NCI-H460 (cell line): ENCODE results near the gene TMEM225. TPM values are rescaled to one million over a fixed set of nuclear protein-coding genes. Genes with fewer than 3 reads are reported as not detected.
"Not testable (repeated sequence)": the region's sequence is repeated elsewhere in the genome, so short reads cannot be mapped to it uniquely, and the experiment has no call there.

Experiments
- DNase-seq: peaks from one replicate; pipeline ENCODE4 v3.0.0-alpha.2; 2016; ENCODE audit warnings: low read depth; ENCODE audit errors: extremely low read depth
- polyA plus RNA-seq: library from polyadenylated mRNA; depleted of rRNA; stranded (reverse); fragments of >200 nt; gene quantifications from 2 replicates; pipeline ENCODE4 v1.2.3, GENCODE V29; 2014; cell fraction: nucleus; rRNA removed
- total RNA-seq: library from RNA; depleted of rRNA; stranded (reverse); fragments of >200 nt; shearing (Covaris generic); gene quantifications from 2 replicates; pipeline ENCODE4 v1.2.3, GENCODE V29; 2014; rRNA removed

TMEM225 gene, protein sequence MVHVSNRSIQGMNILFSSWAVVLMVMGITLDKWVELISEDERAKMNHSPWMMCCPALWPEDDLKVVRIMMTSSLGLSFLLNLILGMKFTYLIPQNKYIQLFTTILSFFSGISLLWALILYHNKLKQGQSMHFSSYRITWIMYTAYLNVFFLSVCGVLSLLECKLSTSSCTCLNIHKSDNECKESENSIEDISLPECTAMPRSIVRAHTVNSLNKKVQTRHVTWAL
- total RNA-seq = not detected in 2 replicates
- polyA plus RNA-seq = not detected in 2 replicates

DNA sequence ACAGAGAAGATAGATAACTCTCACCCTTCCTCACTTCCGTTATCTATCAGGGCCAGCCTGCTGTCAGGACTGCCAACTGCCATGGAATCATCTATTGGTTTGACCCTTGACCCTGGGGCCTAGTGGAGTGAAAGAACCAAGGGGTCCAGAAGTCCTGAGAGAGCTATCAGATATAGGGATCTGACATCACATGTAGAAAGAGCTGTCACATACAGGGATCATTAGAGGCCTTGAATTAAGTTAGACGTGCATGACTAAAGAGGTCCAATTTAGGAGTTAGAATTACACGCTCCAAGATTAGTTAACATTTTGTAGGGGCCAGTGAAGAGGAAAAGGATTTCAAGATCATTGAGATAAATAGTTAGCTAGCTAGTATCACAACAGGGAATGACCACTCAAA, at the start of gene TMEM225:
Gene TMEM225, minus strand, starts transcription at position 101 of the 400 bp plus-strand sequence. CDS start 245 bp downstream, outside the sequence.
- DNase-seq = no peak

DNA sequence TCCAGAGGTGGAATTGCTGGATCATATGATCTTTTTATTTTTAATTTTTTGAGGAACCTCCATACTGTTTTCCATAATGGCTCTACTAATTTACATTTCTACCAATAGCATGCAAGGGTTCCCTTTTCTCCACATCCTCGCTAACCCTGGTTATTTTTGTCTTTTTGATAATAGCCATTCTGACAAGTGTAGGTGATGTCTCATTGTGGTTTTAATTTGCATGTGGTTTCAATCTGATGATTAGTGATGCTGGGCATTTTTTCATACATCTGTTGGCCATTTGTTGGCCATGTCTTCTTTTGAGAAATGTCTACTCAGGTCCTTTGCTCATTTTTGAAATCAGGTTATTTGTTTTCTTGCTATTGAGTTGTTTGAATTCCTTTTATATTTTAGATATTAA, 38.6 kb upstream of the TMEM225 start:
- no peak for DNase-seq

DNA sequence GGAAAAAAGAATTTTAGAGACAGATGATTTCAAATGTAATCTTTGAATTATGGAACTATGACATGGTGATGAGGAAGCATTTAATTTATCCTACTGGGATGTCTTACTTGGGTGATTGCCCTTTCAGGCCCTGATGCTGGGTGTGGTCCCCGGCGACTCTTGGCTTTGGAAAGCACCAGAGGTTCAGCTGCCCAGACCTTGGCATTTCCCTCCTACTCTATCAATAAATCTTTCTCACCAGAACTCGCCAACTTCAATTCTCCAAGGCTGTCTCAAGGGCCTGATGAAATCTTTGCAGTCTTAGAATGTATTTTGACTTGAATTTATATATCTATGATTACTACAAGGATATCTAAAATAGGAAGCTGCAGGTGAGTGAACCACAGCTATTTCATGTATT, 35.5 kb upstream of the TMEM225 start:
- DNase-seq = no peak

DNA sequence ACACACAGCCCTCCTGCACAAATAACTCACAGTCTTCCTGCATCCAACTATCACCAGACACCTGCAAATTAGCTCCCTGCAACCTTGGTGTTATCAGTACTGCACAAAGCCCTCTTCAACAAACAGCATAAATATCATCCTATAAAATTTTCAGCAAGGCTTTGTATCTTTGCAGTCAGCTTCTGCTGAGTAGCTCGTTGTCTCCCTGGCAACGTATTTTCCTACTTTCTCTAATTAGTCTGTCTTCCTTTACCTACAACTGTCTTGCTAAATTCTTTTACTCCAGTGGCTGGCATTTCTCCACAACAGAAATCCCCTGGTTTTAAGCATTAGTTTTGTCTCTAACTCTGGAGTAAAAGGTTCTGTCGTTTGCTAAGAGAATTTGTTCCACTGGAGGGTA, 20.4 kb upstream of the TMEM225 start:
- DNase-seq = no peak

DNA sequence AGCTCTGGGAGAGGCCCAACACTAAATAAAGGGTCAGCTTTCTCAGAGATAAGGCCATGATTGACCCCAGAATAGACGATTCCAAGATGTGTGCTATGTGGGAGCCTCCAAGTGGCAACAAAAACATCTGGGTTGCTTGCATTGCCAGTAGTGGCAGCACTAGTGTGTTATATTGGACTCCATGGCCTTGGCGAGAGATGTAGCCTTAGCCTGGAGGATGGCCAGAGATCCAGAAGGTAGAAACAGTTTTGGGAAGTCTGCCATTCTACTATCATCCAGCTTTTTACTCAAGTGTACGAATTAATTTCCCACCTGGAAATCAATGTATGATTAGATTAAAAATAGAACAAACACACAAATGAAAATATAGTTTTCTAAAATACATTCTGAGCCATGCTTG, 19.5 kb upstream of the TMEM225 start:
- no peak for DNase-seq

DNA sequence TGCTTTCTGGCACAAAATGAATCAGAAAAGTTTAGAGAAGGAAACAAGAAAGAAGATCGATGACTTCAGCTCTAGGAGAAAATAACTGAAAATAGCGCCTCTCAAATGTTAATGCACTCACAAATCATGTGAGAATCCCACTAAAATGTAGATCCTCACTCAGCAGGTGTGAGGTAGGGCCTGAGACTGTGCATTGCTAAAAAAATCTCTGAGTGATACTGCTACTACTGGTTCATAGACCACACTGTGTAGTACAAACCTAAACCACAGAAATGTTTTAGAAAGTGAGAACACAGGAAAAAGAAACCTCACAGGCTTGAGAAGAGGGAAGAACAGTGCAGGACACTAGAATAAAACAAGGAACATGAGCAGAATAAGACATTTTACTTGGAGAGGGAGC, 18.5 kb upstream of the TMEM225 start:
- no peak for DNase-seq

DNA sequence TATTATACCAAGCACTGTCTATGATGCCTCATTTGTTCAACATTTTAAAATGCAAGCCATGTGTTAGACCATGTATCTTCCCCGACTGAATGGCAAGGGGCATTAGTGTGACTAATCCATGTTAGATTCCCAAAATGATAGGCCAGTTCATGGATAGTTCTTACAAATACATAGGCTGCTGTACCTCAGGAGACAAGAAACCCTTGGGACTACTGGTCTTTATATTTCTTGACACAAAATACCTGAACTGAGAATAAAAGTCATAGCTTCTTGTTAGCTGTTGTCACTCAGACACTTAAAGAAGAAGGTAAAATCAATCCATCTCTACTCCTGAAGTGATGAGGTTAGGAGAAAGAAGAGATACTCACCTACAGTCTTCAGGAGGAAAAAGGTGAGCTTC, 16.4 kb upstream of the TMEM225 start, which contains the start of gene OR8D4:
Gene OR8D4, plus strand, starts transcription at position 301 of the 400 bp plus-strand sequence. CDS start 4,265 bp downstream, outside the sequence.
- no peak for DNase-seq

DNA sequence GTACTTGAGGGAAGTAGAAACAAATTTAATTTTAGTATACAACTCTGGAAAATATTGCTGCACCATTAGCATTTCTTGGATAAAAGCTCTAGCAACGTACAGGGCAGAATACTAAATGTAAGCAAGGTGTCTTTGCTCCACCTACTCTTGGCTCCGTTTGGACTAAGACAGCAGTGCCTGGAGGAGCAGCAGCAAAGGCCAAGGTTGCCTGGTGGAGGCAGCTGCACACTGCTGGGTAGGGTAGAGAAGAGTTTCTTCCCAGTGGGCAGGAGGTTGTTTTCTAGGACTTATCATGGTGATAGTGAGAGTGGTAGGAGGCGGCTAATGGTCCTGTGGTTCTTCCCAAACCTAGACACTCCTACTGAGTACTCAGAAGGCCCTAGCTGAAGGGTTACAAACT, 14.3 kb upstream of the TMEM225 start:
- no peak for DNase-seq

DNA sequence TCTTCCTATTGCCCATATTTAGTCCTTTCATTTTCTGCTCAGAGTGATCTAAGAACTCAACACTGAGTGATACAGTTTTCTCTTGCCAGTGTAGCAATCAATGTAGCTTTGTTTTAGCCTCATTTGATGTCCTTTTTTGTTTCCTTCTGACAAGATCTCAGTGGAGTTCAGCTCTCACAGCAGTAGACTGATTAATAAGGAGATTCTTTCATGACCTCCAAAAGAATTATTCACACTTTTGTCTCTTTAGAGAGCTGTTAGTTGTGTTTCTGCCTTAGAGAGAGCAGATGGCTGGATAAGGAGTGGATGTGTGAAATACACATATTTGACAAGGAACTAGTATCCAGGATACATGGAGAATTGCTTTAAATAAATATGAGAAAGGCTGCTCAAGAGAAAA, 6.6 kb upstream of the TMEM225 start:
- no peak for DNase-seq

DNA sequence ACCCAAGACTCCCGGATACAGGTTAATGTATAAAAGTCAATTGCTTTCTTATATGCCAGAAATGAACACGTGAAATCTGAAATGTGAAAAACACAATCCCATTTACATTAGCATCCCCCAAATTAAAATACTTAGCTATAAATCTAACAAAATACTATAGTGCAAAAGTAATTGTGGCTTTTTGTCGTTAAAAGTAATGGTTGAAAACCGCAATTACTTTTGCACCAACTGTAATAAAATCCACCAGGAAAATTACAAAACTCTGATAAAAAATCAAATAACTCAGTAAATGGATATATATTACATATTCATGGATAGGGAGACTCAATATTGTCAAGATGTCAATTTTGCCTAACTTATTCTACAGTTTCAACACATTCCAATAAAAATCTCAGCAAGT, 4.6 kb downstream of the TMEM225 start:
- DNase-seq = no peak

DNA sequence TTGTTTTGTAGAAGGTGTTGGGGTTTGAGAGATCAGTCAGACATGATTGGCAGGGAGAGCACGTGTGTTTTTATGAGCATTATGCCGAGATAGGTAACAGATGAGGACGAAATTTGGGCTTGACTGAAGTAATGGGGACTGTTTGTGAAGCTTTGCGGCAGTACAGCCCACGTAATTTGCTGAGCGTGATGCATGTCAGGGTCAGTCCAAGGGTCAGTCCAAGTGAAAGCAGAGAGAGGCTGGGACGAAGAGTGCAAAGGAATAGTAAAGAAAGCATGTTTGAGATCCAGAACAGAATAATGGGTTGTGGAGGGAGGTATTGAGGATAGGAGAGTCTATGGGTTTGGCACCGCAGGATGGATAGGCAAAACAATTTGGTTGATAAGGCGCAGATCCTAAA, 17.7 kb downstream of the TMEM225 start:
- DNase-seq = not testable (repeated sequence)

DNA sequence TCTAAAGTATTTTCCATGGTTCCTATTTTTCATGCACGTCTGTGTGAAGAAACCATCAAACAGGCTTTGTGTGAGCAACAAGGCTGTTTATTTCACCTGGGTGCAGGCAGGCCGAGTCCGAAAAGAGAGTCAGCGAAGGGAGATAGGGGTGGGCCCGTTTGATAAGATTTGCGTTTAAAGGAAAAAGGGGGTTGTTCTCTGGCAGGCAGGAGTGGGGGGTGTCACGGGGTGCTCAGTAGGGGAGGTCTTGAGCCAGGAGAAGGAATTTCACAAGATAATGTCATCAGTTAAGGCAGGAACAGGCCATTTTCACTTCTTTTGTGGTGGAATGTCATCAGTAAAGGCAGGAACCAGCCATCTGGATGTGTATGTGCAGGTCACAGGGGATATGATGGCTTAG, 20.2 kb downstream of the TMEM225 start:
- DNase-seq = not testable (repeated sequence)

DNA sequence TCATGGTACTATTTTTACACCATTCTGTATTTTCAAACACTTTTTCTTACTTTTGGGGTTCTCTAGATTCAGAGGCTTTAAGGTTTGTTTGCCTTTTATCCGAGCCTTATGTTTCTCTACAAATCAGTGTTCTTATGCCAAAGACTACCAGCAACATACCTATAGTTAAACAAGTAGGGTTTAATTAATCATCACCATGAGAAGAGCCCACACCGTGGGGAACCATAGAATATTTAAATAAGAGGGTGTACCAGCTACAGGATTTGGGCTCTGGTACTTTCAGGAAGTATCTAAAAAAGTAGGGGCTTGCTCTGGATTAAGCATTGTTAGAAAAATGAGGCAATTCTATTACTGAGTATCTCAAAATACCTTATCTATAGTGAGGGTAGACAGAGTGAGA, 25.7 kb downstream of the TMEM225 start:
- DNase-seq = no peak

DNA sequence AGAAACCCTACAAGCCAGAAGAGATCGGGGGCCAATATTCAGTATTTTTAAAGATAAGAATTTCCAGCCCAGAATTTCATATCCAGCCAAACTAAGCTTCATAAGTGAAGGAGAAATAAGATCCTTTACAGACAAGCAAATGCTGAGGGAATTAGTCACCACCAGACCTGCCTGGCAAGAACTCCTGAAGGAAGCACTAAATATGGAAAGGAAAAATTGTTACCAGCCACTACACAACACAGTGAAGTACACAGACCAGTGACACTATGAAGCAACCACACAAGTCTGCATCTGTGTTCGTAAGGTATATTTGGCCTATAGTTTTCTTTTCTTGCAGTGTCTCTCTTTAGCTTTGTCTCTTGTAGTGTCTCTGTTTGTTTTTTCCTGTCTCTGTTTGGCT, 29.0 kb downstream of the TMEM225 start:
- DNase-seq = no peak

DNA sequence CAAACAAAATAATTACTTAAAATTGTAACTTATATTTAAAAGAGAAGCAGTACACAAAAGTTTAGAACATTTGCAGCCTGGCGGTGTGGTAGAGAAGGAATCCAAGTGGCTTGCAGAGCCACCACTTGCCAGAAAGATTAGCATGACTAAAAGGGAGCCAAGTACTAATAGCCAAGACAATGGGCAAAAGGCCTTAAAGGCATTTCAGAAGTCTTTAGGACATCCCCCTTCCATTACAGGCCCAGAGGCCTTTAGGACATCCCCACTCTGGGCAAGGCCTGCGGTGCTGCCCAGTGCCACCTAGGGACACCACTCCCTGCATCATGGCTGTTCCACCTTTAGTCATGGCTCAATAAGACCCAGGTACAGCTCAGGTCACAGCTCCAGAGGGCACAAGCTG, 32.4 kb downstream of the TMEM225 start:
- DNase-seq = no peak

DNA sequence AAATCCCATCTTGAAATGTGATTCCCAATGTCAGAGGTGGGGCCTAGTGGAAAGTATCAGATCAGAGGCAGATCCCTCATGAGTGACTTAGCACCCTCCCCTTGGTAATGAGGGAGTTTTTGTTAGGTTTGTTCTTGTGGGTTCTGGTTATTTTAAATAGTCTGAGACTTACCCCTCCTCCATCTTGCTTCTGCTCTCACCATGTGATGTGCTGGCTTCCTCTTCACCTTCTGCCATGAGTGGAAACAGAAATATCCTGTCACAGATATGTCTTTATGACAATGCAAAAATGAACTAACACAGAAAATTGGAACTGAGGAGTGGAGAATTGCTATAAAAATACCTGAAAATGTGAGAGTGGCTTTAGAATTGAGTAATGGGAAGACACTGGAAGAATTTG, 33.1 kb downstream of the TMEM225 start:
- DNase-seq = no peak

DNA sequence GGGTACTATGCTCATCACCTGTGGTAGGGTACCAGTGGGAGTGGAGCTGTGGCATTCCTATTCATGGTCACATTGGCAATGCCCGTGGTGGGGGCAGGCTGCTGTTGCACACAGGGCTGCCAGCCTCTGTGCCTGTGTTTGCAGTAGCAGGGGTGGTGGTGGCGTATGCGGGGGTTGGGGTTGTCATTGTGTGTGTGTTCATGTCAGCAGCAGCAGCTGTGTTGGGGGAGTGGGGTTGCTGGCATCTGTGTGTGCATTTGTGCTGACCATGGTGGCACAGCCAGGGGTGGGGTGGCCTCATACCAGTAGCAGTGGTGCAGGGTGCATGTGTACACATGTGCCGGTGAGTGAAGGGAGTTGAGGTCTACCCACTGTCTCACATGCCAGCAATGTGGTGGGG, 34.4 kb downstream of the TMEM225 start:
- DNase-seq = no peak

DNA sequence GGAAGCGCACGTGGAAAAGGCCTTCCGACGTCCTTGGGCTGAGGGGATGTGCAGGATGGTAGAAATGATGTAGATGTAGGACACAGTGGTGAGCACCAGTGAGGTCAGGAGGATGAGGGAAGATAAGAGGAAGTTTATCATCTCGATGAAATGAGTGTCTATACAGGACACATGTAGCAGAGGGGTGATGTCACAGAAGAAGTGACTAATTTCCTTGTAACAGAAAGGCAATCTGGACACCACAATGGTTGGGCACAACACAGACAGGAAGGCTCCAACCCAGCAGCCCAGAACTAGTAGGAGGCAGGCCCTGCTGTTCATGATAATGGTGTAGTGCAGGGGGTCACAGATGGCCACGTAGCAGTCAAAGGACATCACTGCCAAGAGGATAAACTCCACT, 44.3 kb downstream of the TMEM225 start:
- DNase-seq = no peak

DNA sequence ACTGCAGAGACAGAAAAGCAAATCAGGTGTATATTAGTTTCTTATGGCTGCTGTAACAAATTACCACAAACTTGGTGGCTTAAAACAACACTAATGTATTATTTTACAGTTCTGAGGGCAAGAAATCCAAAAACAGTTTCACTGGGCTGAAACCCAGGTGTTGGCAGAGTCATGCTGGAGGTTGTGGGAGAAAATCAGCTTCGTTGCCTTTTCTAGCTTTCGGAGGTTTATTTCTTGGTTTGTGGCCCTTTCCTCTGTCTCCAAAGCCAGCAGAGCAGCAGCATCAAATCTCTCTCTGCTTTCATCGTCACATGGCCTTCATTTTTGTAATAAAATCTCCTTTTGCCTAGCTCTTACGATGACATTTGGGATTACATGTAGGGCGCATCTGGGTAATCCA, 46.3 kb downstream of the TMEM225 start:
- no peak for DNase-seq

DNA sequence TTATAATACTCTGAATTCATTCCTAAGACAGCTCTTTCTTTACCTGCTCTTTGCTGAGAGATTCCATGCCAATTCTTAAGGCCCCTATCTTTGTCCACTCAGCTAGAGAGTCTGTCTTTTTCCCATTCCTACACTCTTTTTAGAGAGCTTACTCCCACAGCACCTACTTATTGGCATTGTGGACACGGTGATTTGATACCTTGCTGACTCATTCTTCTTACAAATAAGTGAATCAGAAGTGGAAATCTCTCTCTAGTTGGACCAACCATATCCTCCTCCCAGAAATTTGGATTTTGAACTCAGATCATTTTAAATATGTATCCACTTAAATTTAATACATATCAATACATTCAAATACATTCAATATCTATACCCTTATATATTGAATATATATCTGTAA, 46.8 kb downstream of the TMEM225 start:
- DNase-seq = no peak

DNA sequence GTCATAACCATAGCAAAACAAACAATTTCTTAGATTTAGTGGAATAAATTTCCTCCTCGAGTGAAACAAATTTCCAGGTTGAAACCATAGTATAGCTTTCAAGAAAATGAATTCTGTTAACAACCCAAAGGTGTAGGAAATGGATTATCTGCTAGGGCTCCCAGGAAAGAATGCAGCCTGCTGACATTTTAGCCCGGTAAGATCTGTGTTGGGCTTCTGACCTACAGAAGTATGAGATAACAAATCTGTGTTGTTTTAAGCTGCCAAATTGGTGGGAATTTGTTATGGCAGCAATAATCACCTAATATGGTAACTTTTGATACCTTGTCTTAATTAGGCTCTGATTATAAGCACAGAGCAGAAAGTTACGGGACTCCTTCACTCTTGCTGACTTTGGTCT, 47.3 kb downstream of the TMEM225 start:
- DNase-seq = no peak

DNA sequence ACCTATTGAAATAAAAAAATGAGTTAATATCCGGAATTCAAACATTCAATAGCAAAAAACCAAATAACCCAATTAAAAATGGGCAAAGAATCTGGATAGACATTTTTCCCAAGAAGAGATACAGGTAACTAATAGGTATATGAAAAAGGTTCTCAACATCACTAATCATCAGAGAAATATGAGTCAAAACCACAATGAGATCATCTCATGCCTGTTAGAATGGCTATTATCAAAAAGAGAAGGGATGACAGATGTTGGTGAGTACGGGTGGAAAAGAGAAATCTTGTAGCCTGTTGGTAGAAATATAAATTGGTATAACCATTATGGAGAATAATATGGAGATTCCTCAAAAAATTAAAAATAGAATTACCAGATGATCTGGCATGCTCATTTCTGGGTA, 52.4 kb downstream of the TMEM225 start:
- DNase-seq = no peak
